Fibroblast of upper back skin (primary cell): ENCODE data around the gene REG1A.

Experiments used
- DNase-seq: peaks from one replicate; pipeline ENCODE4 v3.0.0-alpha.2; 2013

Gene REG1A

DNA sequence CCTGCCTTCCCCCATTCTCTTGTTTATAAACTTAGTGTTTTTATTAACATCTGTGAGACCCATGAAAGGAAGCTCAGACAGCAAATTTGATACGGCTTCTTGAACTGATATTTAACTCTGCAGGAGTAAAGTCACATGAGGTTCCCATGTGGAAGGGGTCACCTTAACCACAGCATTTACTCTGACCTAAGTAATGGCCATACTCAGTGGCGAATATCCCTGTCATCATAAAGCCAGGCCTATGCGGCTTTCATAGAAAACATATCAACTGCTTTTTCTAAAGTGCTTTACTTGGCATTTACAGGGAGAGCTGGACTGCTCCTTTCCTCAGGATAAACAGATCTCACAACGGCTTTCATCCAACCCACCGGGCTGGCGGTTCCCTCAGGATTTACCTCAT lies 9.0 kb downstream of the REG1A start:
- DNase-seq, result no peak

DNA sequence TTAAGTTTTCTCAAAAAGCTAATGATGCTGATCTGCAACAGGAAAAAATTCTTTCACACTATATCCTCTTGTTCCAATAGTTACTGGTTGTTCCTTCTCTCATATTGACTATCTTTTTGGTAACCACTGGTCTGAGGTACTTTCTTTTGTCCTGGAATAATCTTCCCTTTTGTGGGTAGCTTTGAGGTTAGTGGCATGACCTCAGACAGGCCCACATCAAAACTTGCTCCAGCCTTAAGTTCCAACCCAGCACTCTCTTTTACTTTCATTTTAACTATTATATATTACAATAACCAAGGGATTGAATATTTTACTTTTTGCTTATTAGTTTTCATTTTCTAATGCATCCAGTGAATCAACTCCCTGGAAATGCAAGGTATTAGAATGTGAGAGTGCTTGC lies 9.5 kb downstream of the REG1A start:
- DNase-seq, result no peak

DNA sequence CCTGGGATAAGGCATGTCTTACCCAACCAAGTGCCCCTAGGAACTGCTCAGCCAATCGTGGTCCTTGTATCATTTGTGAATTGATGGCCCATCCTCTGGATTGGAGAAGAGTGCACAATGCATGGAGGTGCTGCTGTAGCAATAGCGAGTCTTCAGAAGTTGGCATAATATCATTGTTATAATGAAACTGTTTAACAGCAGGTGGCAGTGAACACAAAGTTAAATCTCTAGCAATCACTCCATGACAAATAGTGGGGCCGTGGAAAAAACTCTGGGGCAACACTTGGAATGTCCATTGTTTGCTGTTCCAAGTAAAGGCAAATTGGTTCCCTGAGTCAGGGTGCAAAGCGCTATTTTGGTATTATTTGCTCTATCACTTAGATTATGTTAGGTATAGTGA lies 11.4 kb downstream of the REG1A start:
- DNase-seq, result no peak

DNA sequence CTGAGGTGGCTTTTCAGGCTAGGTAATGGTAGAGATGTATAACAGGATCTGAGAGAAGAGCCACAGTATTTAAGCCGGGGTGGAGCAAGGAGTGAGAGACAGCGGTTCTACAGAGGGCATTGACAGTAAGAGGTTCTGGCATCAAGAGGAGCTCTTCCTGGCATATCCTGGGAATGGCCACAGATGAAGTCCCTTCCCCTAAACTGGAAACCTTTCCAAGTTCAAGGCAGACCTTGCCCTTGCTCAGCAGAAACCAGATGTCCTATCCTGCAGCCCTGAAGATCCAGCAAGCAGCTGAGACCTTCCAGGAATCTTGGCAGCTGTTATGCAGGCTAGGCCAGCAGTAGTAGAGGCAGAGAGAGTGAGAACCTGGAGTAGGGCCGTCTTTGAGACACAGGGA lies 18.1 kb downstream of the REG1A start:
- DNase-seq, result no peak

DNA sequence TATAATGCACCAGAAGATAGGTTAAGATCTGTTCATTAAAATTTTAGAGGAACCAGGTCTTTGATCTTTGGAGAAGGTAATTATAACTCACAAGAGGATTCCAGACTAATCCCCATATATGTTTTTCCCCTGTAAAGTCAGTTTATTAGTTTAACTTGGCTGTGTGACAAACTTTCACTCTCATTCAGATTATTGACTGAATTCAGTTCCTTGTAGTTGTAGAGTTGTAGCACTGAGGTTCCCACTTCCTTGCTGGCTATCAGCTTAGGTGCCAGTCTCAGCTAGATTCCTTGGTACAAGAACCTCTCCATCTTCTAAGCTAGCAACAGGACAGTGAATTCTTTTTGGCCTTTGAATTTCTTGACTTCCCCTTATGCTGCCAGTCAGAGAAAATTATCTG lies 19.1 kb downstream of the REG1A start:
- no peak for DNase-seq

DNA sequence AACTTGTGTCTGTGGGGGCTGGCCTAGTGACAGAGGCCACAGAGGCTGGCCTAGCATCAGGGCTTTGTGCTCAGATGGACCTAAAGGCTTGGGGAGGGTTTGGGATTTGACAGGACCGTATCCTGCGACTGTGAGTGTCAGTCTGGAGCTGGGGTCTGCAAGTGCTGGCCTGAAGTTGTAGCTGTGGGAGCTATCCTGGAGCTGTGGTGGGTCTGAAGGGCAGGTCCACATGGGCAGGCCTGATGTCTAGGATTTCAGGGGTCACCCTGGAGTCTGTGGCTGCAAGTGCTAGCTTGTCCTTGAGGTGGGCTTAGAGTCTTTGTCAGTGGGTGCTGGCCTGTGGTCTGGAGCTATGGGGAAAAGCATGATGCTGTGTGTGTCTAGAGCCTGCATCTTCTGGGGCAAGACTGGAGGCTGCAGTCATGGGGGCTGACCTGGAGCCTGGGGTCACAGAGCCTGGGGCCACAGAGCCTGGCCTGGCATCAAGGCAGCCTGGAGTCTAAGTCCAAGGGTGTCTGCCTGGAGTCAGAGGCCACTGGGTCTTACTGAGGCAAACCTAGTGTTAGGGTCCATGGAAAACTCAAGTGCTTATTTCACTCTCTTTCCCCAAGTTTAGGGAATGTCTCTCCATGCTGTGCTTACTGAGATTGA lies 35.7 kb downstream of the REG1A start:
- DNase-seq, result no peak

DNA sequence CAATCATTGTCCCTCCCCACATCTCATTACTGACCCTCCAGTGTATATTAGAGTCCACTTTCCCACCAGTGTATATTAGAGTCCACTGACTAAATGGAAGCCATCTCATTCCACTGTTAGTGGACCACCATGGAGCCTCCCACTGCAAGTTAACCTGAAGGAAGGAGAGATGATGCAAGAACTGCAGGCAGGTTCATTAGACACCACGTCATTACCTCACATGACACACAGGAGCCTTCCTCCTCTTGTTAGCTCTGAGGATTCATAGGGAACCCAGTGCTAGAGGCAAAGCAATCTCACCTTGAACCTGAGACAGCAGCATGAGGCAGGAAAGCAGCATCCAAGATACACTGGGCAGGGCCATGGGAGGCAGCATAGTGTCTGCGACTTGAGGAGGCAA lies 38.7 kb downstream of the REG1A start:
- DNase-seq, result no peak

DNA sequence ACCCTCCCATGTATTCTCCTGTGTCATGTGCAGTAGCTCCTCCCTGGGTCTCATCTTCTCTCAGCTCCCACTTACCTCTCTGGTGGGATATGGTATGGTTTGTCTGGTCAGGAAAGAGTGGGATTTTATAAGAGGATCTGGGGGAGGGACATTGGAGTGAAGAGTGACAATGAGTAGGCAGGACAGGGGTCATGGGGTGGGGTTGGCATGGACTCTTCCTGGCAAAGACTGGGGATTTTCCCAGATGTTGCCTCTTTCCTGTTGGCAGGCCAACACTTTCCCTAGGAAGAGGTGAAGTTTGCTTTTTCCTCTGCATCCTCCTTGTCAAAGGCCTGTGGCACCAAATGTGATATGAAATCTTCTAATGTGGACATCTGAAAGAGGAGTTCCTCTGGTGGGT lies 39.4 kb downstream of the REG1A start, which contains the start of gene REG3A:
REG3A (minus strand) TSS at position 101 of the 400 bp plus-strand sequence. CDS start 348 bp downstream, outside the sequence.
- no peak for DNase-seq

DNA sequence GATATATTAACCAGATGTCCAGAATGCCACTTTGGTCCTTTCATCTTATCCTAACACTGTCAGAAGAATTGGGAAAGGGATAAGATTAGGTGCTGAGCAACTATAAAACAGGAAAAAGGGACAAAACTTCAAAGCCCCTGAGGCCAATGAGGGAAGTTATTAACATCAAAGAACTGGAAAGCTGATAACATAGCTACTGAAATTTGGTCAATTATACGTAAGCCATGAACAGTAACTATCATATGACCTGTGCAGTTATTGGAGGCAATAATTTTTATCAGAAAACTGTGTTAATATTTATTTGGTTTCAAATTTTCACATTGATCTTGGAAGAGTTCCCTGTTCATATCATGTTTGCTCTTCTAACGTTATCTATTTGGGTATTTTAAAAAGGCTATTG lies 41.8 kb downstream of the REG1A start:
- no peak for DNase-seq

DNA sequence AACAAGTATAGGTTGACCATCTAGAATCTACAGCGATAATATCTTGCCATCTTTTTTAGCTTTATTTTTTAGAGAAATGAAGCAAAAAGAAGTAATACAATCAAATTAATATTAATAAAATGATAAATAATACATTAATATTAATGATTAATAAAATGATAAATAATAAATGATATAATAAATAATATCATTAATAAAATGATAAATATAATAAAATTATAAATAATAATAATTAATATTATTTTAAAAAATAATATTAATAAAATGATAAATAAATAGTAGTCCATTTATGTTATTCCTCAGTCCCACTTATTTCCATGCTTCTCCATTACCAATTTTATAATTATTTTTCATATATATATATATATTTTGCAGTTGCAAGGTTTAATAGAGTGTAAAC lies 42.5 kb downstream of the REG1A start:
- no peak for DNase-seq

DNA sequence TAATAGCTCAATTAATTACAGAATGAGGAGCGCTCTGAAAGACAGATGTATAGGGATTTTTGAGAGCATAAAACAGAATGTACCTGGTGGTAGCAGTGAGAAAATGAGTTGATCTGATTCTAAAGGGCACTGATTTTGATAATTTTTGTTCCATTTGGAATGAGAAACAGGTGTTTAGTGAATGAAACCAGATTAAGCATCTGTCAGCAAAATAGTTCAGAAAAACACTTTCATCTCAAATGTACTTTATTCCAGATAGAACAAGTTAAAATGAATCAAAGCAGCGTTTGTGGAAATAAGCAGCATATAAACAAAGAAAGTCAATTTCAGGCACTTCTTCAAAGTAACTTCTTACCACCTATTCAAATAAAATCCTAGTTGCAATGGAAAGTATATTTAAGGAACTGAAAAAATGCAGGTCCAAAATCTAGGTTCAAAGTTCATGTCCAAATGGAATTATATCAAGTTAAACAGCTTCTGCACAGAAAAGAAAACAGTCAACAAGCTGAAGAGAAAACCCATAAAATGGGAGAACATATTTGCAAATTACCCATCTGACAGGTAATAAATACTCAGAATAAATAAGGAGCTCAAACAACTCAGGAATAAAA lies 51.2 kb downstream of the REG1A start:
- no peak for DNase-seq
